Brain microvascular endothelial cell (primary cell): Measurements from ENCODE around the gene FGF21.
A peak's percentile ranks its signal among the peaks of the same experiment; 100 is the strongest.

Source experiments
- DNase-seq: peaks from one replicate; pipeline ENCODE4 v3.0.0-alpha.2; 2020
- H3K27ac ChIP-seq: fragments of 250-450 bp; sonication (Bioruptor Pico); 2 replicates; pipeline ENCODE4 v1.5.1; 2020; ENCODE audit warnings: mild to moderate bottlenecking, moderate library complexity
- H3K27me3 ChIP-seq: fragments of 250-450 bp; sonication (Bioruptor Pico); replicated peaks from 2 replicates; pipeline ENCODE4 v1.5.1; 2020; ENCODE audit warnings: mild to moderate bottlenecking
- H3K36me3 ChIP-seq: fragments of 250-450 bp; sonication (Bioruptor Pico); replicated peaks from 2 replicates; pipeline ENCODE4 v1.5.1; 2020; ENCODE audit warnings: mild to moderate bottlenecking
- H3K4me3 ChIP-seq: 2 replicates; pipeline ENCODE4 v1.5.1; 2011; ENCODE audit warnings: low read depth, mild to moderate bottlenecking, control low read depth, low read length, moderate library complexity
- CTCF ChIP-seq: IDR thresholded peaks from 2 replicates; pipeline ENCODE4 v1.5.1; 2011; ENCODE audit warnings: low read depth, mild to moderate bottlenecking, moderate library complexity, low read length, control low read depth, inconsistent platforms; ENCODE audit errors: missing control alignments
- in situ Hi-C: cut with HindIII; loops from 2 replicates; pipeline ENCODE4 v1.10.0; 2017; ENCODE audit warnings: low sequenced_read_pairs, low pct_ligation_motif_present

The FGF21 gene

DNA sequence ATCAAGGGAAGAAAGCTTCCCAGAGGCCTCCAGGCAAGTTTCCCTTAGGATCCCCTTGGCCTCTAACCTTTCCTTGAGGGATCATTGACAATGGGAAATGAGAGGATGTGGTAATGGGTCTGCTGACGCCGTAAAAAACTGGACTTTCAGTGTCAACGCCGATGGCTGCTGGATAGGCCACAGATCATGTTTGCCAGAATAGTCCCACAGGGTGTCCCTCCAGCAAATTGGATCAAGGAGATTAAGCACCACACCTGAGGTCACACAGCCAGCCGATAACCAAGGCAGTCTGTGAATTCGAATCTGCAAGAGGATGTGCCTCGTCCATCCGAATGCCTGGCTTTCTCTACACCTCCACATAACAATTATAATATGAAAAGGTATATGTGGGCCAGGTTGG, 37.9 kb downstream of the FGF21 start:
- Histone ChIP-seq H3K4me3 (no peak overlapping the region), H3K36me3 (no peaks in the 10 kb centered on the region), H3K27ac (no peak overlapping the region), H3K27me3 (no peaks in the 10 kb centered on the region)
- in situ Hi-C loops = loop anchor here (10.0 kb wide), 1 partner anchor 52 kb away; no protein-coding TSS in a partner anchor
- DNase-seq = no peak
- no peak for TF ChIP-seq CTCF

DNA sequence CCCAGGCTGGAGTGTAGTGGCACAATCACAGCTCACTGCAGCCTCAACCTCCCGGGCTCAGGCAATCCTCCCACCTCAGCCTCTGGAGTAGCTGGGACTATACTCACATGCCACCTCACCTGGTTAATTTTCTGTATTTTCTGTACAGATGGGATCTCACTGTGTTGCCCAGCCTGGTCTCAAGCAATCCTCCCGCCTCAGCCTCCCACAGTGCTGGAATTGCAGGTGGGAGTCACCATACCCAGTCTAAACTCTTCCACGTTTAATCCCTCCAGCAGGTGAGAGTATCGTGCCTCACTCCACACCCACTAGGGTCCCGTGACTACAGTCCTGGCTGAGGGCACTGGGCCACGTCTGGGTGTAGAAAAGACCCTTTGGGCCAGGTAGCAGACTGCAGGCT, 39.0 kb downstream of the FGF21 start:
- no peak for TF ChIP-seq CTCF
- no peaks in the 10 kb centered on the region for H3K27me3 ChIP-seq
- no peak for DNase-seq
- no peak overlapping the region for H3K27ac ChIP-seq
- no peaks in the 10 kb centered on the region for H3K36me3 ChIP-seq
- in situ Hi-C loops = loop anchor here (10.0 kb wide), 1 partner anchor 51 kb away; no protein-coding TSS in a partner anchor
- no peak overlapping the region for H3K4me3 ChIP-seq

DNA sequence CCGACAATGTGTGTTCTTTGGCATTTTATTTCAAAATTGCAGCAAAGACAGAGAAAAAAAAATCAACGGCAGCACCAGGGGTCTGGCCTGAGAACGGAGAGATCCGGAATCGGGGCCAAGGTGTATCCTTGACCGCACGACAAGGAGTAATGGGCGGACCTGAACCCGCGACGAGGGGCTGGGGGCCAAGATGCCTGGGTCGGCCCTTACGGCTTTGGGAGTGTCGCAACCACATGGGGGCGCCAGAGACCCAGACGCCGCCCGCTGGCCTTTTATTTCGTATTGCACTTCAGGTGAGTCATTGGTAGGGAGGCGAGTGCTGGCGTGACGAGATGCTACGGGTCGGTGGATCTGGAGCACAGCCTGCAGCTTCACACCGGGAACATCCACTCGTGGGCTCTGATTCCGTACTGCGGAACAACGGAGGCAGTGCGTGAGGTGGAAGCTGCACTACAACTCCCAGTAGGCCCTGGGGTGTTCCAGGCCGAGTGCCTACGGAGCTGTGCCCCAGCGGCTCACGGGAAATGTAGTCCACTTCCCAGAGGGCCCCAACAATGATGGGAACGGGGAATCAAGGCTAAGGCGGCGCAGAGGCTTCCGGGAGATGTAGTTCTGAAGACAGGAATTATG, 39.8 kb downstream of the FGF21 start:
- peak; percentile 93 for DNase-seq
- no peaks in the 10 kb centered on the region for H3K27me3 ChIP-seq
- H3K4me3 ChIP-seq = peak overlapping the region; percentile 67
- peak overlapping the region; percentile 36 for H3K27ac ChIP-seq
- peak; percentile 95 for TF ChIP-seq CTCF
- no peaks in the 10 kb centered on the region for H3K36me3 ChIP-seq
- in situ Hi-C loops = loop anchor here (10.0 kb wide), 1 partner anchor 50 kb away; no protein-coding TSS in a partner anchor

GRCh38 chr19:48795685-48796070, 40.4 kb downstream of the FGF21 start:
- TF ChIP-seq CTCF = no peak
- H3K27ac ChIP-seq = no peak overlapping the region
- DNase-seq = no peak
- no peaks in the 10 kb centered on the region for H3K36me3 ChIP-seq
- in situ Hi-C loops = loop anchor here (10.0 kb wide), 1 partner anchor 49 kb away; no protein-coding TSS in a partner anchor
- H3K27me3 ChIP-seq = no peaks in the 10 kb centered on the region
- no peak overlapping the region for H3K4me3 ChIP-seq

DNA sequence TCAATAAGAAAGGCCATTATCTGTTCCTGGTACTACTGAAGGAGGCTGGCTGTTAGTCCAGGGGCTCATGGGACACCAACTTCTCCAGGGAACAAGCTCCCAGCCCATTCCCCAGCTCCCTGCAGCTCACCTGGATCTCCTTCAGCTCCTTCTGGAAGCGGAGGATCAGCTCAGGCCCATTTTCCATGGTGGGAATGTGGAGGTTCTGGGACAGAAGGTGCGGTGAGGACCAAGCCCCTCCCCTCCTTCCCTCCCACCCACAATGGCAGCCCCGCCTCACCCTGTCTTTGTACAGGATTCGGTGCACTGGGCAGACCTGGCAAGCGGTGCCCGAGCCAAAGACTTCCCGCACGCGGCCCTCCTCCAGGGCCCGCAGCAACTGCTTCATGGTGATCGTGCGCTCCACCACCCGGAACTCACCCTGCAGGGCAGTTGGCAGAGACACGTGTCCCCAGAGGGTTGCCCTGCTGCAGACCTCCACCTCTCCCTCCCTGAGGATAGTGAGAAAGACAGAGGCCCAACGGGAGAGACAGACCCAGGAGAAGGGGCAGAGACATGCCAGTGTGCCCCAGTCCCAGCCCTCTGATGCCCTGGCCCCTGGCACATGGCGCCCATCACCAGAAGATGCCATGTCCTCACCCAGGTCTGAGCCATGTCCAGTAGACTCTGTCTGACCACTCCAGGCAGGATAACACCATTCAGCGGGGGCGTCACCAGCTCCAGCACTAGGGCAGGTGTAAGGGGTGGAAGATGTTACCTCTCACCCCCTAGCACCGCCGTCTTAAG, 41.2 kb downstream of the FGF21 start:
- no peak for TF ChIP-seq CTCF
- Histone ChIP-seq H3K36me3 (no peaks in the 10 kb centered on the region), H3K4me3 (no peak overlapping the region), H3K27ac (no peak overlapping the region), H3K27me3 (no peaks in the 10 kb centered on the region)
- in situ Hi-C loops = loop anchor here (10.0 kb wide), 1 partner anchor 48 kb away; no protein-coding TSS in a partner anchor
- no peak for DNase-seq
